ENCODE measurements around the gene ASB16. TPM values are rescaled to one million over a fixed set of nuclear protein-coding genes. Genes with fewer than 3 reads are reported as not detected.

Gene ASB16
- total and polyA plus RNA-seq, 2 donors (not counting 1 experiment from before 2014, with no cell fraction given): 0.17 TPM; not detected in 1

- Histone ChIP-seq H3K4me1 (ENCODE audit: control insufficient read depth, extremely low read depth, insufficient read depth, low read length) (peaks cover 8% of the 10 kb centered on the region), H3K27me3 (ENCODE audit: control insufficient read depth, insufficient read depth, low read length) (no peaks in the 10 kb centered on the region), H3K36me3 (ENCODE audit: control insufficient read depth, insufficient read depth, low read length) (peaks cover 34% of the 10 kb centered on the region), H3K4me2 (ENCODE audit: extremely low read depth, insufficient read depth, low read length) (no peak overlapping the region), H3K9ac (ENCODE audit: insufficient read depth, low read length) (no peak overlapping the region), H3K4me3 (replicated peaks in 1 of 4; ENCODE audit: control extremely low read depth in 1 of 4, insufficient read depth in 1 of 4, low read depth in 3 of 4, low read length in 4 of 4) (no peak overlapping the region), H2AFZ (ENCODE audit: low read length) (no peak overlapping the region), H3K27ac (ENCODE audit: insufficient read depth, low read length) (no peak overlapping the region), H4K20me1 (ENCODE audit: control insufficient read depth, extremely low read depth, insufficient read depth, low read length) (no peaks in the 10 kb centered on the region), H3K79me2 (ENCODE audit: control insufficient read depth, insufficient read depth, low read length) (peaks cover 29% of the 10 kb centered on the region), H3K9me3 (ENCODE audit: control insufficient read depth, insufficient read depth, low read depth, low read length) (no peaks in the 10 kb centered on the region)
- TF ChIP-seq EZH2 (IDR thresholded peaks at IDR 0.05; ENCODE audit: low read length, missing control alignments): no peak
- TF ChIP-seq CTCF (conservative IDR thresholded peaks at IDR 0.05 in 1 of 2, IDR thresholded peaks at IDR 0.05 in 1 of 2; ENCODE audit: low read depth in 1 of 2, low read length in 2 of 2): no peak
- DNase-seq (ENCODE audit: low read depth in 2 of 2): no peak
Measured at GRCh38 chr17:44216173-44216572, 45.7 kb downstream of the ASB16 start.

GRCh38 chr17:44216694-44217093 is 46.2 kb downstream of the ASB16 start:
- TF ChIP-seq CTCF (conservative IDR thresholded peaks at IDR 0.05 in 1 of 2, IDR thresholded peaks at IDR 0.05 in 1 of 2; ENCODE audit: low read depth in 1 of 2, low read length in 2 of 2) (no peak), EZH2 (IDR thresholded peaks at IDR 0.05; ENCODE audit: low read length, missing control alignments) (no peak)
- Histone ChIP-seq H4K20me1 (ENCODE audit: control insufficient read depth, extremely low read depth, insufficient read depth, low read length) (no peaks in the 10 kb centered on the region), H3K36me3 (ENCODE audit: control insufficient read depth, insufficient read depth, low read length) (peaks cover 30% of the 10 kb centered on the region), H3K79me2 (ENCODE audit: control insufficient read depth, insufficient read depth, low read length) (peaks cover 31% of the 10 kb centered on the region), H3K27me3 (ENCODE audit: control insufficient read depth, insufficient read depth, low read length) (no peaks in the 10 kb centered on the region), H3K9ac (ENCODE audit: insufficient read depth, low read length) (no peak overlapping the region), H3K4me3 (replicated peaks in 1 of 4; ENCODE audit: control extremely low read depth in 1 of 4, insufficient read depth in 1 of 4, low read depth in 3 of 4, low read length in 4 of 4) (no peak overlapping the region), H3K27ac (ENCODE audit: insufficient read depth, low read length) (no peak overlapping the region), H3K4me2 (ENCODE audit: extremely low read depth, insufficient read depth, low read length) (no peak overlapping the region), H2AFZ (ENCODE audit: low read length) (no peak overlapping the region), H3K4me1 (ENCODE audit: control insufficient read depth, extremely low read depth, insufficient read depth, low read length) (peaks cover 8% of the 10 kb centered on the region), H3K9me3 (ENCODE audit: control insufficient read depth, insufficient read depth, low read depth, low read length) (no peaks in the 10 kb centered on the region)
- no peak for DNase-seq (ENCODE audit: low read depth in 2 of 2)

GRCh38 chr17:44217738-44218343 is 47.3 kb downstream of the ASB16 start:
- Histone ChIP-seq H3K9me3 (ENCODE audit: control insufficient read depth, insufficient read depth, low read depth, low read length) (no peaks in the 10 kb centered on the region), H3K4me2 (ENCODE audit: extremely low read depth, insufficient read depth, low read length) (peak overlapping the region; percentile 98), H3K36me3 (ENCODE audit: control insufficient read depth, insufficient read depth, low read length) (peaks cover 26% of the 10 kb centered on the region), H3K27me3 (ENCODE audit: control insufficient read depth, insufficient read depth, low read length) (no peaks in the 10 kb centered on the region), H4K20me1 (ENCODE audit: control insufficient read depth, extremely low read depth, insufficient read depth, low read length) (no peaks in the 10 kb centered on the region), H3K4me3 (replicated peaks in 1 of 4; ENCODE audit: control extremely low read depth in 1 of 4, insufficient read depth in 1 of 4, low read depth in 3 of 4, low read length in 4 of 4) (peak overlapping the region; percentile 37 to 92 (median 70)), H2AFZ (ENCODE audit: low read length) (no peak overlapping the region), H3K9ac (ENCODE audit: insufficient read depth, low read length) (peak overlapping the region; percentile 40), H3K27ac (ENCODE audit: insufficient read depth, low read length) (peak overlapping the region; percentile 67), H3K79me2 (ENCODE audit: control insufficient read depth, insufficient read depth, low read length) (peaks cover 33% of the 10 kb centered on the region), H3K4me1 (ENCODE audit: control insufficient read depth, extremely low read depth, insufficient read depth, low read length) (peaks cover 12% of the 10 kb centered on the region)
- no peak for TF ChIP-seq CTCF (conservative IDR thresholded peaks at IDR 0.05 in 1 of 2, IDR thresholded peaks at IDR 0.05 in 1 of 2; ENCODE audit: low read depth in 1 of 2, low read length in 2 of 2)
- TF ChIP-seq EZH2 (IDR thresholded peaks at IDR 0.05; ENCODE audit: low read length, missing control alignments): no peak
- no peak for DNase-seq (ENCODE audit: low read depth in 2 of 2)
